ENCODE measurements around the gene LENG8.
A peak's percentile ranks its signal among the peaks of the same experiment; 100 is the strongest.

LENG8 gene

DNA sequence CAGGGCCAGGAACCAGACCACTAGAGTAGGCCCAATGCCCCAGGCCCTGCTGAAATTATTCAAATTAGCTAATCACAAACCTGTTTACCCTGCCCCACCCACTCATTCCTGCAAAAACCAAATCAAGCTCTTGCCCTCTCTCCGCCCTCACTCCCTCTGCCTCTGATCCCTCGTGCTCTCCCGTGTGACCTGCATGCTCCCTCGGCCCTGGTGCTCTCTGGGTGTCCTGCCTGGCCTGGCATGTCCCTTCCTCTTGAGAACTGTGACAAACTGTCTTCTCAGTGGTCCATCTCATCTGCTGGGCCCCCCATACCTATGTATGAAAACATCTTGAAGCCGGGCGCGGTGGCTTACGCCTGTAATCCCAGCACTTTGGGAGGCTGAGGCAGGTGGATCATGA, 45.9 kb upstream of the LENG8 start:
- H3K4me1 ChIP-seq (ENCODE audit: control insufficient read depth, insufficient read depth, low read length) = no peaks in the 10 kb centered on the region
- H3K36me3 ChIP-seq (ENCODE audit: control insufficient read depth in 2 of 2, insufficient read depth in 1 of 2, low read length in 2 of 2) = no peaks in the 10 kb centered on the region
- no peak overlapping the region for H3K4me3 ChIP-seq (ENCODE audit: low read depth, low read length)
- H3K27ac ChIP-seq (ENCODE audit: extremely low read depth, low read depth, low read length) = no peak overlapping the region
- no peaks in the 10 kb centered on the region for H3K9me3 ChIP-seq (ENCODE audit: control insufficient read depth, insufficient read depth, low read depth, low read length)
- POLR2A ChIA-PET = no interaction called here
- TF ChIP-seq ZIC2 (tag by site-specific recombination; IDR thresholded peaks at IDR 0.05) = no peak
- TF ChIP-seq HOXD13 (CRISPR knock-in tag; IDR thresholded peaks at IDR 0.05; ENCODE audit: borderline replicate concordance) = no peak
- TF ChIP-seq ZNF629 (tag by site-specific recombination; IDR thresholded peaks at IDR 0.05) = no peak
- TF ChIP-seq ZBTB48 (tag by site-specific recombination; IDR thresholded peaks at IDR 0.05) = no peak
- TF ChIP-seq ZNF221 (tag by site-specific recombination; IDR thresholded peaks at IDR 0.05; ENCODE audit: borderline replicate concordance) = no peak
- no peak for TF ChIP-seq ZNF366 (tag by site-specific recombination; conservative IDR thresholded peaks at IDR 0.05)
- TF ChIP-seq ZFP41 (tag by site-specific recombination; IDR thresholded peaks at IDR 0.05; ENCODE audit: borderline replicate concordance) = no peak
- CTCF ChIA-PET = interaction anchor here (2.9 kb wide), 1 partner anchor 12 kb away, joined by 22 read pairs; no protein-coding TSS in a partner anchor

DNA sequence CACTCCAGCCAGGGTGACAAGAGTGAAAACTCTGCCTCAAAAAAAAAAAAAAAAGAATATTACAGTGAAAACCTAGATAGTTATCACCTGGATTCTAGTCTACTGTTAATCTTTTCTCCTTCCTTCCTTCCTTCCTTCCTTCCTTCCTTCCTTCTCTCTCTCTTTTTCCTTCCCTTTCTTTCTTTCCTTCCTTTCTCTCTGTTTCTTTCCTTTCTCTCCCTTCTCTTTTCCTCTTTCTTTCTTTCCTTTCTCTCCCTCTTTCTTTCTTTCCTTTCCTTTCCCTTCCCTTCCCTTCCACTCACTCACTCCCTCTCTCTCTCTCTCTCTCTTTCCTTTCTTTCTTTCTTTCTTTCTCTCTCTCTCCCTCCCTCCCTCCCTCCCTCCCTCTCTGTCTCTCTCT, 43.4 kb upstream of the LENG8 start:
- Histone ChIP-seq H3K9me3 (ENCODE audit: control insufficient read depth, insufficient read depth, low read depth, low read length) (no peaks in the 10 kb centered on the region), H3K36me3 (ENCODE audit: control insufficient read depth in 2 of 2, insufficient read depth in 1 of 2, low read length in 2 of 2) (no peaks in the 10 kb centered on the region), H3K4me3 (ENCODE audit: low read depth, low read length) (no peak overlapping the region), H3K27ac (ENCODE audit: extremely low read depth, low read depth, low read length) (no peak overlapping the region), H3K4me1 (ENCODE audit: control insufficient read depth, insufficient read depth, low read length) (no peaks in the 10 kb centered on the region)
- ChIA-PET POLR2A (no interaction called here), CTCF (no interaction called here)
- TF ChIP-seq ZFP41 (tag by site-specific recombination; IDR thresholded peaks at IDR 0.05; ENCODE audit: borderline replicate concordance) = no peak
- no peak for TF ChIP-seq ZNF555 (tag by site-specific recombination; conservative IDR thresholded peaks at IDR 0.05)
- TF ChIP-seq, protein P1, sequence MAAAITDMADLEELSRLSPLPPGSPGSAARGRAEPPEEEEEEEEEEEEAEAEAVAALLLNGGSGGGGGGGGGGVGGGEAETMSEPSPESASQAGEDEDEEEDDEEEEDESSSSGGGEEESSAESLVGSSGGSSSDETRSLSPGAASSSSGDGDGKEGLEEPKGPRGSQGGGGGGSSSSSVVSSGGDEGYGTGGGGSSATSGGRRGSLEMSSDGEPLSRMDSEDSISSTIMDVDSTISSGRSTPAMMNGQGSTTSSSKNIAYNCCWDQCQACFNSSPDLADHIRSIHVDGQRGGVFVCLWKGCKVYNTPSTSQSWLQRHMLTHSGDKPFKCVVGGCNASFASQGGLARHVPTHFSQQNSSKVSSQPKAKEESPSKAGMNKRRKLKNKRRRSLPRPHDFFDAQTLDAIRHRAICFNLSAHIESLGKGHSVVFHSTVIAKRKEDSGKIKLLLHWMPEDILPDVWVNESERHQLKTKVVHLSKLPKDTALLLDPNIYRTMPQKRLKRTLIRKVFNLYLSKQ (tag by site-specific recombination; IDR thresholded peaks at IDR 0.05; ENCODE audit: borderline replicate concordance) = no peak
- no peak for TF ChIP-seq ZNF664 (tag by site-specific recombination; IDR thresholded peaks at IDR 0.05)
- TF ChIP-seq ZNF768 (tag by site-specific recombination; IDR thresholded peaks at IDR 0.05) = no peak
- TF ChIP-seq ZNF366 (tag by site-specific recombination; conservative IDR thresholded peaks at IDR 0.05) = 0 out of 2 replicates have a peak, but pooled peaks have one; percentile 30
- no peak for TF ChIP-seq ZNF394 (tag by site-specific recombination; IDR thresholded peaks at IDR 0.05; ENCODE audit: borderline replicate concordance)
- no peak for TF ChIP-seq ZNF544 (tag by site-specific recombination; IDR thresholded peaks at IDR 0.05)
- no peak for TF ChIP-seq TRIM28 (IDR thresholded peaks at IDR 0.05; ENCODE audit: borderline replicate concordance, low read length)
- peak; percentile 89 for TF ChIP-seq PRDM1 (tag by site-specific recombination; IDR thresholded peaks at IDR 0.05)
- TF ChIP-seq, protein P2, sequence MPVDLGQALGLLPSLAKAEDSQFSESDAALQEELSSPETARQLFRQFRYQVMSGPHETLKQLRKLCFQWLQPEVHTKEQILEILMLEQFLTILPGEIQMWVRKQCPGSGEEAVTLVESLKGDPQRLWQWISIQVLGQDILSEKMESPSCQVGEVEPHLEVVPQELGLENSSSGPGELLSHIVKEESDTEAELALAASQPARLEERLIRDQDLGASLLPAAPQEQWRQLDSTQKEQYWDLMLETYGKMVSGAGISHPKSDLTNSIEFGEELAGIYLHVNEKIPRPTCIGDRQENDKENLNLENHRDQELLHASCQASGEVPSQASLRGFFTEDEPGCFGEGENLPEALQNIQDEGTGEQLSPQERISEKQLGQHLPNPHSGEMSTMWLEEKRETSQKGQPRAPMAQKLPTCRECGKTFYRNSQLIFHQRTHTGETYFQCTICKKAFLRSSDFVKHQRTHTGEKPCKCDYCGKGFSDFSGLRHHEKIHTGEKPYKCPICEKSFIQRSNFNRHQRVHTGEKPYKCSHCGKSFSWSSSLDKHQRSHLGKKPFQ (tag by site-specific recombination; IDR thresholded peaks at IDR 0.05) = no peak
- TF ChIP-seq ZNF600 (tag by site-specific recombination; IDR thresholded peaks at IDR 0.05) = no peak
- no peak for TF ChIP-seq OSR2 (tag by site-specific recombination; IDR thresholded peaks at IDR 0.05)
- no peak for TF ChIP-seq ZNF292 (tag by site-specific recombination; IDR thresholded peaks at IDR 0.05; ENCODE audit: borderline replicate concordance, low read depth)
- TF ChIP-seq ZBTB7A (tag by site-specific recombination; IDR thresholded peaks at IDR 0.05; ENCODE audit: low read depth) = no peak

DNA sequence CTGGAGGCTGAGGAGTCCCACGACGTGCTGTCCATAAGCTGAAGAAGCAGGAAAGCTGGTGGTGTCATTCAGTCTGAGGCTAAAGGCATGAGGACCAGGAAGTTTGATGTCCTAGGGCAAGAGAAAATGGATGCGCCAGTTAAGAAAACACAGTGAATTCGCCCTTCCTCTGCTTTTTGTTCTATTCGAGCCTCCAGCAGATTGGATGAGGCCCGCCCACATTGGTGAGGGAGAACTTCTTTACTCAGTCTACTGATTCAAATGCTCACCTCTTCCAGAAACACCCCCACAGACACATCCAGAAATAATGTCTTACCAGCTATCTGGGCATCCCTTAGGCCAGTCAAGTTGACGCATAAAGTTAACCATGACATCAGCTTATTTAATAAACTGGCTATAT, 41.2 kb upstream of the LENG8 start:
- Histone ChIP-seq H3K27ac (ENCODE audit: extremely low read depth, low read depth, low read length) (no peak overlapping the region), H3K4me3 (ENCODE audit: low read depth, low read length) (no peak overlapping the region), H3K9me3 (ENCODE audit: control insufficient read depth, insufficient read depth, low read depth, low read length) (no peaks in the 10 kb centered on the region), H3K36me3 (ENCODE audit: control insufficient read depth in 2 of 2, insufficient read depth in 1 of 2, low read length in 2 of 2) (no peaks in the 10 kb centered on the region), H3K4me1 (ENCODE audit: control insufficient read depth, insufficient read depth, low read length) (no peaks in the 10 kb centered on the region)
- ChIA-PET POLR2A (no interaction called here), CTCF (interaction anchor here (1.9 kb wide), 1 partner anchor 17 kb away, joined by 10 read pairs; no protein-coding TSS in a partner anchor)
- no peak for TF ChIP-seq ZNF621 (tag by site-specific recombination; IDR thresholded peaks at IDR 0.05)
- no peak for TF ChIP-seq SP2 (tag by site-specific recombination; IDR thresholded peaks at IDR 0.05)
- TF ChIP-seq, protein P3, sequence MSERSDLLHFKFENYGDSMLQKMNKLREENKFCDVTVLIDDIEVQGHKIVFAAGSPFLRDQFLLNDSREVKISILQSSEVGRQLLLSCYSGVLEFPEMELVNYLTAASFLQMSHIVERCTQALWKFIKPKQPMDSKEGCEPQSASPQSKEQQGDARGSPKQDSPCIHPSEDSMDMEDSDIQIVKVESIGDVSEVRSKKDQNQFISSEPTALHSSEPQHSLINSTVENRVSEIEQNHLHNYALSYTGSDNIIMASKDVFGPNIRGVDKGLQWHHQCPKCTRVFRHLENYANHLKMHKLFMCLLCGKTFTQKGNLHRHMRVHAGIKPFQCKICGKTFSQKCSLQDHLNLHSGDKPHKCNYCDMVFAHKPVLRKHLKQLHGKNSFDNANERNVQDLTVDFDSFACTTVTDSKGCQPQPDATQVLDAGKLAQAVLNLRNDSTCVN (tag by site-specific recombination; optimal IDR thresholded peaks at IDR 0.05) = no peak
- no peak for TF ChIP-seq ZNF394 (tag by site-specific recombination; IDR thresholded peaks at IDR 0.05; ENCODE audit: borderline replicate concordance)
- TF ChIP-seq ZNF2 (tag by site-specific recombination; IDR thresholded peaks at IDR 0.05) = no peak
- TF ChIP-seq ZNF571 (tag by site-specific recombination; IDR thresholded peaks at IDR 0.05) = no peak
- TF ChIP-seq ZNF473 (tag by site-specific recombination; IDR thresholded peaks at IDR 0.05) = no peak
- TF ChIP-seq, protein P4, sequence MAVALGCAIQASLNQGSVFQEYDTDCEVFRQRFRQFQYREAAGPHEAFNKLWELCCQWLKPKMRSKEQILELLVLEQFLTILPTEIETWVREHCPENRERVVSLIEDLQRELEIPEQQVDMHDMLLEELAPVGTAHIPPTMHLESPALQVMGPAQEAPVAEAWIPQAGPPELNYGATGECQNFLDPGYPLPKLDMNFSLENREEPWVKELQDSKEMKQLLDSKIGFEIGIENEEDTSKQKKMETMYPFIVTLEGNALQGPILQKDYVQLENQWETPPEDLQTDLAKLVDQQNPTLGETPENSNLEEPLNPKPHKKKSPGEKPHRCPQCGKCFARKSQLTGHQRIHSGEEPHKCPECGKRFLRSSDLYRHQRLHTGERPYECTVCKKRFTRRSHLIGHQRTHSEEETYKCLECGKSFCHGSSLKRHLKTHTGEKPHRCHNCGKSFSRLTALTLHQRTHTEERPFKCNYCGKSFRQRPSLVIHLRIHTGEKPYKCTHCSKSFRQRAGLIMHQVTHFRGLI (tag by site-specific recombination; IDR thresholded peaks at IDR 0.05) = no peak
- no peak for TF ChIP-seq KLF9 (tag by site-specific recombination; IDR thresholded peaks at IDR 0.05; ENCODE audit: low read depth)

Measured in HEK293 (cell line).